Neural progenitor cell (in vitro differentiated cells): ENCODE data around the gene PMF1. TPM values are rescaled to one million over a fixed set of nuclear protein-coding genes. Genes with fewer than 3 reads are reported as not detected.

Source experiments
- DNase-seq: peaks from one replicate; pipeline ENCODE4 v3.0.0-alpha.2; 2016; ENCODE audit warnings: low spot score
- H2AFZ ChIP-seq: fragments of 200-600 bp; sonication (generic); replicated peaks from 2 replicates; pipeline ENCODE4 v1.6.1; 2016; ENCODE audit warnings: antibody characterized with exemption
- H3F3A ChIP-seq: fragments of 200-600 bp; sonication (generic); 2 replicates; pipeline ENCODE4 v1.6.1; 2016; ENCODE audit warnings: antibody characterized with exemption, low read depth
- H3K27ac ChIP-seq: fragments of 200-600 bp; sonication (generic); 2 replicates; pipeline ENCODE4 v1.5.1; 2016; ENCODE audit warnings: mild to moderate bottlenecking
- H3K27me3 ChIP-seq: fragments of 200-600 bp; sonication (generic); 2 replicates; pipeline ENCODE4 v1.6.1; 2016; ENCODE audit warnings: mild to moderate bottlenecking, moderate library complexity
- H3K36me3 ChIP-seq: fragments of 200-600 bp; sonication (generic); 2 replicates; pipeline ENCODE4 v1.5.1; 2016
- H3K4me1 ChIP-seq: fragments of 200-600 bp; sonication (generic); 2 replicates; pipeline ENCODE4 v1.6.1; 2016; ENCODE audit warnings: mixed run types
- H3K4me2 ChIP-seq: fragments of 200-600 bp; sonication (generic); 2 replicates; pipeline ENCODE4 v1.6.1; 2016
- H3K4me3 ChIP-seq: fragments of 200-600 bp; sonication (generic); 2 replicates; pipeline ENCODE4 v1.5.1; 2016
- H3K79me2 ChIP-seq: fragments of 200-600 bp; sonication (generic); 2 replicates; pipeline ENCODE4 v1.6.1; 2016; ENCODE audit warnings: low read depth
- H3K9ac ChIP-seq: fragments of 200-600 bp; sonication (generic); 2 replicates; pipeline ENCODE4 v1.6.1; 2016
- H3K9me3 ChIP-seq: fragments of 200-600 bp; sonication (generic); 2 replicates; pipeline ENCODE4 v1.5.1; 2016; ENCODE audit warnings: low read depth
- H4K20me1 ChIP-seq: fragments of 200-600 bp; sonication (generic); 2 replicates; pipeline ENCODE4 v1.6.1; 2016; ENCODE audit warnings: low read depth
- H3K27ac Mint-ChIP-seq: 3 replicates; pipeline ENCODE4 v1.8.0; 2021; ENCODE audit warnings: mixed read lengths
- H3K27me3 Mint-ChIP-seq: 2 replicates; pipeline ENCODE4 v1.8.0; 2022; ENCODE audit warnings: low read depth, mild to moderate bottlenecking, inconsistent platforms, moderate library complexity, mixed read lengths; ENCODE audit not compliant: insufficient read depth
- H3K36me3 Mint-ChIP-seq: 3 replicates; pipeline ENCODE4 v1.8.0; 2021; ENCODE audit warnings: mixed read lengths
- H3K4me1 Mint-ChIP-seq: 3 replicates; pipeline ENCODE4 v1.8.0; 2021; ENCODE audit warnings: mixed read lengths
- H3K4me3 Mint-ChIP-seq: 3 replicates; pipeline ENCODE4 v1.8.0; 2021; ENCODE audit warnings: mild to moderate bottlenecking, moderate library complexity, mixed read lengths
- H3K9me3 Mint-ChIP-seq: 3 replicates; pipeline ENCODE4 v1.8.0; 2020; ENCODE audit warnings: mixed read lengths
- CTCF ChIP-seq: fragments of 200-600 bp; sonication (generic); IDR thresholded peaks from 2 replicates; pipeline ENCODE4 v1.5.1; 2017; ENCODE audit warnings: antibody characterized with exemption, mild to moderate bottlenecking
- EZH2 ChIP-seq: fragments of 200-600 bp; sonication (generic); IDR thresholded peaks from 2 replicates; pipeline ENCODE4 v1.6.1; 2017; ENCODE audit warnings: antibody characterized with exemption, mild to moderate bottlenecking, moderate library complexity
- EZH2phosphoT487 ChIP-seq: fragments of 200-600 bp; sonication (generic); IDR thresholded peaks from 2 replicates; pipeline ENCODE4 v1.6.1; 2017; ENCODE audit warnings: antibody characterized with exemption
- total RNA-seq: library from RNA; depleted of rRNA; stranded (reverse); fragments of >200 nt; gene quantifications from 2 replicates; pipeline ENCODE4 v1.2.3, GENCODE V29; 2015; ENCODE audit warnings: low replicate concordance

Gene PMF1
- total RNA-seq, 1 donor from 2014 or later, result 103 TPM

- H3K9me3 Mint-ChIP-seq, result no peaks in the 10 kb centered on the region
- no peaks in the 10 kb centered on the region for H3K9me3 ChIP-seq
Observed at GRCh38 chr1:156253634-156254033, 40.8 kb downstream of the PMF1 start.

GRCh38 chr1:156257711-156258110, 44.9 kb downstream of the PMF1 start:
- Histone ChIP-seq H3K4me1 (no peaks in the 10 kb centered on the region), H3K27ac (no peak overlapping the region), H4K20me1 (peaks cover 4% of the 10 kb centered on the region), H3F3A (no peaks in the 10 kb centered on the region), H3K79me2 (no peaks in the 10 kb centered on the region), H2AFZ (no peak overlapping the region), H3K9ac (no peak overlapping the region), H3K4me3 (no peak overlapping the region), H3K36me3 (no peaks in the 10 kb centered on the region), H3K27me3 (no peaks in the 10 kb centered on the region), H3K9me3 (no peaks in the 10 kb centered on the region), H3K4me2 (no peak overlapping the region)
- Mint-ChIP-seq H3K9me3 (no peaks in the 10 kb centered on the region), H3K27ac (no peak overlapping the region), H3K27me3 (no peaks in the 10 kb centered on the region), H3K4me3 (no peak overlapping the region), H3K36me3 (peaks cover 33% of the 10 kb centered on the region), H3K4me1 (no peaks in the 10 kb centered on the region)
- TF ChIP-seq EZH2phosphoT487 (no peak), CTCF (no peak), EZH2 (no peak)
- no peak for DNase-seq

More at GRCh38 chr1:156253634-156254033, 40.8 kb downstream of the PMF1 start:
- TF ChIP-seq EZH2, result no peak
- no peak for TF ChIP-seq EZH2phosphoT487
- no peak for TF ChIP-seq CTCF
- Mint-ChIP-seq H3K27ac (no peak overlapping the region), H3K4me3 (no peak overlapping the region), H3K4me1 (no peaks in the 10 kb centered on the region), H3K27me3 (peaks cover 2% of the 10 kb centered on the region), H3K36me3 (peaks cover 22% of the 10 kb centered on the region)
- H3K36me3 ChIP-seq, result no peaks in the 10 kb centered on the region
- peaks cover 4% of the 10 kb centered on the region for H4K20me1 ChIP-seq
- H3K9ac ChIP-seq, result no peak overlapping the region
- H3K4me1 ChIP-seq, result no peaks in the 10 kb centered on the region
- no peak overlapping the region for H3K4me3 ChIP-seq
- no peaks in the 10 kb centered on the region for H3K27me3 ChIP-seq
- no peak for DNase-seq
- H3K4me2 ChIP-seq, result no peak overlapping the region
- H3K79me2 ChIP-seq, result no peaks in the 10 kb centered on the region
- peaks cover 6% of the 10 kb centered on the region for H3F3A ChIP-seq
- H3K27ac ChIP-seq, result no peak overlapping the region
- no peak overlapping the region for H2AFZ ChIP-seq

- no peaks in the 10 kb centered on the region for H3K4me1 Mint-ChIP-seq
- H4K20me1 ChIP-seq, result peaks cover 4% of the 10 kb centered on the region
Observed at GRCh38 chr1:156258859-156259258, 46.1 kb downstream of the PMF1 start.

More at GRCh38 chr1:156258859-156259258, 46.1 kb downstream of the PMF1 start:
- H3K9me3 Mint-ChIP-seq, result no peaks in the 10 kb centered on the region
- H3K27ac Mint-ChIP-seq, result no peak overlapping the region
- H3K36me3 Mint-ChIP-seq, result peaks cover 35% of the 10 kb centered on the region
- H3K9me3 ChIP-seq, result no peaks in the 10 kb centered on the region
- no peak overlapping the region for H3K27ac ChIP-seq
- no peak overlapping the region for H3K4me2 ChIP-seq
- H3K27me3 ChIP-seq, result no peaks in the 10 kb centered on the region
- TF ChIP-seq CTCF (no peak), EZH2phosphoT487 (no peak), EZH2 (no peak)
- no peak for DNase-seq
- no peaks in the 10 kb centered on the region for H3K27me3 Mint-ChIP-seq
- H3K36me3 ChIP-seq, result peaks cover 5% of the 10 kb centered on the region
- no peak overlapping the region for H3K4me3 Mint-ChIP-seq
- no peaks in the 10 kb centered on the region for H3K4me1 ChIP-seq
- no peak overlapping the region for H2AFZ ChIP-seq
- no peaks in the 10 kb centered on the region for H3K79me2 ChIP-seq
- H3K4me3 ChIP-seq, result no peak overlapping the region
- no peaks in the 10 kb centered on the region for H3F3A ChIP-seq
- H3K9ac ChIP-seq, result no peak overlapping the region
